GM19035 (cell line): ENCODE results near the gene TUBB2B.

ENCODE experiments used
- ATAC-seq: cut with Tn5 transposase; IDR thresholded peaks from one replicate; pipeline ENCODE4 v1.9.1; 2021; ENCODE audit not compliant: unreplicated experiment

The TUBB2B gene

GRCh38 chr6:3227363-3228045 lies at the start of gene TUBB2B:
TUBB2B (minus strand) TSS chr6:3227653; CDS start chr6:3227543, 110 bp downstream.
- ATAC-seq: no peak

- no peak for ATAC-seq
Observed at GRCh38 chr6:3277251-3277650, 49.8 kb upstream of the TUBB2B start.

- no peak for ATAC-seq
Observed at GRCh38 chr6:3276174-3277167, 49.0 kb upstream of the TUBB2B start.

GRCh38 chr6:3273707-3274521 lies 46.5 kb upstream of the TUBB2B start:
- no peak for ATAC-seq

- ATAC-seq: no peak
Observed at GRCh38 chr6:3272911-3273547, 45.6 kb upstream of the TUBB2B start.

GRCh38 chr6:3271756-3272155 lies 44.3 kb upstream of the TUBB2B start:
- no peak for ATAC-seq

- ATAC-seq: no peak
Observed at GRCh38 chr6:3270258-3270657, 42.8 kb upstream of the TUBB2B start.

- ATAC-seq: no peak
Observed at GRCh38 chr6:3269281-3269975, 42.0 kb upstream of the TUBB2B start.

GRCh38 chr6:3268680-3269079 lies 41.2 kb upstream of the TUBB2B start:
- ATAC-seq: no peak

- no peak for ATAC-seq
Observed at GRCh38 chr6:3267162-3267561, 39.7 kb upstream of the TUBB2B start.

- ATAC-seq: no peak
Observed at GRCh38 chr6:3266170-3266569, 38.7 kb upstream of the TUBB2B start.

- no peak for ATAC-seq
Observed at GRCh38 chr6:3265671-3266070, 38.2 kb upstream of the TUBB2B start.

GRCh38 chr6:3264356-3264755 lies 36.9 kb upstream of the TUBB2B start:
- no peak for ATAC-seq

- no peak for ATAC-seq
Observed at GRCh38 chr6:3263096-3263495, 35.6 kb upstream of the TUBB2B start.

- ATAC-seq: no peak
Observed at GRCh38 chr6:3261921-3262320, 34.5 kb upstream of the TUBB2B start.

- ATAC-seq: no peak
Observed at GRCh38 chr6:3261518-3261820, 34.0 kb upstream of the TUBB2B start.

- ATAC-seq: no peak
Observed at GRCh38 chr6:3260772-3261517, 33.5 kb upstream of the TUBB2B start.

GRCh38 chr6:3260296-3260695 lies 32.8 kb upstream of the TUBB2B start:
- ATAC-seq: no peak

- ATAC-seq: peak; percentile 31
Observed at GRCh38 chr6:3259491-3259958, 32.1 kb upstream of the TUBB2B start.
